ENCODE results near the gene C17orf75. TPM values are rescaled to one million over a fixed set of nuclear protein-coding genes. Genes with fewer than 3 reads are reported as not detected.

Gene C17orf75
- total and polyA plus RNA-seq, 2 experiments from 2014 or later: 35.9 to 43.3 TPM

- Histone ChIP-seq H4K20me1 (replicated peaks; ENCODE audit: insufficient read depth) (no peaks in the 10 kb centered on the region; the same call in 1 of the 2 replicates), H2AFZ (no peak overlapping the region), H3F3A (replicated peaks; ENCODE audit: low read depth) (peaks cover 2% of the 10 kb centered on the region; the same call in 1 of the 2 replicates), H3K9me2 (ENCODE audit: insufficient read depth) (no peaks in the 10 kb centered on the region), H3K4me2 (no peak overlapping the region), H3K4me3 (no peak overlapping the region), H3K27me3 (ENCODE audit: insufficient read depth) (no peaks in the 10 kb centered on the region), H3K27ac (ENCODE audit: low read depth) (no peak overlapping the region), H3K36me3 (ENCODE audit: insufficient read depth) (peaks cover 31% of the 10 kb centered on the region), H3K79me2 (replicated peaks; ENCODE audit: insufficient read depth) (no peaks in the 10 kb centered on the region), H3K4me1 (ENCODE audit: insufficient read depth) (no peaks in the 10 kb centered on the region)
- H3K27ac Mint-ChIP-seq: no peak overlapping the region
- peaks cover 38% of the 10 kb centered on the region for H3K36me3 Mint-ChIP-seq (ENCODE audit: low read depth)
- no peak for ATAC-seq
- DNase-seq (ENCODE audit: low spot score): no peak
- H3K4me1 Mint-ChIP-seq: no peaks in the 10 kb centered on the region
- TF ChIP-seq CREB1 (CRISPR knock-in tag; IDR thresholded peaks at IDR 0.05; ENCODE audit: low read depth): no peak
- no peak for TF ChIP-seq JUNB (IDR thresholded peaks at IDR 0.05; ENCODE audit: unreplicated experiment)
- no peak for TF ChIP-seq ZNF114 (CRISPR knock-in tag; IDR thresholded peaks at IDR 0.05)
- no peak for TF ChIP-seq ZNF331 (CRISPR knock-in tag; IDR thresholded peaks at IDR 0.05; ENCODE audit: low read depth)
- TF ChIP-seq REST (IDR thresholded peaks at IDR 0.05; ENCODE audit: unreplicated experiment): no peak
- TF ChIP-seq EZH2 (IDR thresholded peaks at IDR 0.05; ENCODE audit: low read depth, unreplicated experiment): no peak
- no peak for TF ChIP-seq ZNF462 (CRISPR knock-in tag; IDR thresholded peaks at IDR 0.05)
- TF ChIP-seq CTCF (conservative IDR thresholded peaks at IDR 0.05; ENCODE audit: low read depth in 2 of 2): no peak
- no peak for TF ChIP-seq STAT1 (IDR thresholded peaks at IDR 0.05; ENCODE audit: unreplicated experiment)
- TF ChIP-seq POLR2AphosphoS5 (IDR thresholded peaks at IDR 0.05; ENCODE audit: low read depth): no peak
- TF ChIP-seq NANOG (IDR thresholded peaks at IDR 0.05; ENCODE audit: borderline replicate concordance): no peak
- TF ChIP-seq EZH2phosphoT487 (IDR thresholded peaks at IDR 0.05; ENCODE audit: unreplicated experiment): no peak
- no peak for TF ChIP-seq ETS1 (IDR thresholded peaks at IDR 0.05)
- H3K9me3 Mint-ChIP-seq: no peaks in the 10 kb centered on the region
- peaks cover 2% of the 10 kb centered on the region for H3K27me3 Mint-ChIP-seq (ENCODE audit: insufficient read depth, low read depth, poor library complexity)
- no peak overlapping the region for H3K4me3 Mint-ChIP-seq
Observed at GRCh38 chr17:32331243-32332040, 10.5 kb downstream of the C17orf75 start.
